Measurements from ENCODE around the gene TPPP.

- TF ChIP-seq ARNT (IDR thresholded peaks at IDR 0.05) (no peak), FOXA1 (IDR thresholded peaks at IDR 0.05) (no peak), ELF4 (IDR thresholded peaks at IDR 0.05) (no peak), L3MBTL2 (conservative IDR thresholded peaks at IDR 0.05) (no peak), PKNOX1 (IDR thresholded peaks at IDR 0.05) (no peak), BHLHE40 (IDR thresholded peaks at IDR 0.05; ENCODE audit: borderline replicate concordance) (no peak), CTBP1 (IDR thresholded peaks at IDR 0.05; ENCODE audit: borderline replicate concordance) (no peak), FOXM1 (IDR thresholded peaks at IDR 0.05; ENCODE audit: borderline replicate concordance) (no peak), SUZ12 (IDR thresholded peaks at IDR 0.05) (no peak)
Observed at GRCh38 chr5:662751-663435, 30.3 kb downstream of the TPPP start.

Data from HEK293T (cell line).